Lower leg skin (tissue), 3 donors: ENCODE results near the gene PLCB1.

ENCODE experiments used
- CTCF ChIP-seq, 3 donors: fragments of 450-650 bp; IDR thresholded peaks; one replicate each; pipeline ENCODE4 v1.5.1; 2016; ENCODE audit warnings: antibody characterized with exemption in 3 of 3, mild to moderate bottlenecking in 3 of 3, moderate library complexity in 2 of 3
- POLR2A ChIP-seq, 2 donors: fragments of 450-650 bp; IDR thresholded peaks; one replicate each; pipeline ENCODE4 v1.6.1; 2016 to 2017; ENCODE audit warnings: antibody characterized with exemption in 2 of 2, mild to moderate bottlenecking in 1 of 2, moderate library complexity in 1 of 2

- TF ChIP-seq POLR2A (IDR thresholded peaks at IDR 0.05): no peak
- TF ChIP-seq CTCF (IDR thresholded peaks at IDR 0.05): no peak
Observed at GRCh38 chr20:8778387-8778786, 646.3 kb downstream of the PLCB1 start.
